ENCODE results near the gene CFAP45.
A peak's percentile ranks its signal among the peaks of the same experiment; 100 is the strongest.
"Not testable (repeated sequence)": the region's sequence is repeated elsewhere in the genome, so short reads cannot be mapped to it uniquely, and the experiment has no call there.

CFAP45 gene

DNA sequence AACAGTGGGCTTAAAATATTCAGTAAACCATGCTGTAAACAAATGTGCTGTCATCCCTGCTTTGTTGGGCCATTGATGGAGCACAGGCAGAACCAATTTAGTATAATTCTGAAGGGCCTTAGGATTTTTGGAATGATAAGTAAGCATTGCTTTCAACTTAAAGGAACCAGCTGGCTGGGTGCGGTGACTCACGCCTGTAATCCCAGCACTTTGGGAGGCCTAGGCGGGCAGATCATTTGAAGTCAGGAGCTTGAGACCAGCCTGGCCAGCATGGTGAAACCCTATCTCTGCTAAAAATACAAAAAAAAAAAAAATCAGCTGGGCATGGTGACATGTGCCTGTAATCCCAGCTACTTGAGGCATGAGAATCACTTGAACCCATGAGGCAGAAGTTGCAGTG is 4.1 kb upstream of the CFAP45 start:
- DNase-seq: not testable (repeated sequence)

DNA sequence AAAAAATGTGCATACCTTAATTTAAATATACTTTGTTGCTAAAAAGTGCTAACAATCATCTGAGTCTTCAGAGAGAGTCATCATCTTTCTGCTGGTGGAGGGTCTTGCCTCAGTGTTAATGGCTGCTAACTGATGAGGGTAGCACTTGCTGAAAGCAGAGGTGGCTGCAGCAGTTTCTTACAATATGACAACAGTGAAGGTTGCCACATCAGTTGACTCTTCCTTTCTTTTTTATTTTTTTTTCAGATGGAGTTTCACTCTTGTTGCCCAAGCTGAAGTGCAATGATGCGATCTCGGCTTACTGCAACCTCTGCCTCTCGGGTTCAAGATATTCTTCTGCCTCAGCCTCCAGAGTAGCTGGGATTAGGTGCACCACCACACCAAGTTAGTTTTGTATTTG is 2.6 kb upstream of the CFAP45 start:
- no peak for DNase-seq

DNA sequence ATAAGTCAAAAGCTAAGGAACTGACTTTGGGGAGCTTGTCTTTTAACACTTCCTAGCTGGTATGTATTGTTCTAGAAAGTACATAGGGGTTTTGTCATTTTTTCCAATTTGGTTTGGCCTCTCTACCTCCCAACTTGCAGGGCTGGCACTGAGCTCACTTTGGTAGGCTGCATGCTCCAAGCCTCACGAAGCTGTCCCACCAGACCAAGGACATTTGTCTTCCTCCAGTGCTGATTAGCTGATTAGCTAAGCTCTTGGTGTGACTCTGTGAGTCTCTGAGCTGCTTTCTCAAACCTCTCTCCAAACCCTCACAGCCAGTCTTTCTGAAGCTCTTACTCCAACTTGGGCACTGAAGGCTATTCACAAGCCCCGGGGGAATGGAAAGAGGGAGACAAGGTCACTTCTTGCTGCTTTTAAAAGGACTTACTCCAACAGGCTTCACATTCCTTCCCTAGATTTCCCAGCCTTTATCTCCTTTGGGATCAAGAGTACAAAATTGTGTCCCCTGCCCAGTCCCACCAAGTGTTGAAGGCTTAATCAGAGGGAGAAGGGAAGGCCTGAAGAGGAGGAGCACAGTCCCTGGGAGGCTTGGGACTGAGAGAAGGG is 893 bp upstream of the CFAP45 start:
- DNase-seq: no peak

DNA sequence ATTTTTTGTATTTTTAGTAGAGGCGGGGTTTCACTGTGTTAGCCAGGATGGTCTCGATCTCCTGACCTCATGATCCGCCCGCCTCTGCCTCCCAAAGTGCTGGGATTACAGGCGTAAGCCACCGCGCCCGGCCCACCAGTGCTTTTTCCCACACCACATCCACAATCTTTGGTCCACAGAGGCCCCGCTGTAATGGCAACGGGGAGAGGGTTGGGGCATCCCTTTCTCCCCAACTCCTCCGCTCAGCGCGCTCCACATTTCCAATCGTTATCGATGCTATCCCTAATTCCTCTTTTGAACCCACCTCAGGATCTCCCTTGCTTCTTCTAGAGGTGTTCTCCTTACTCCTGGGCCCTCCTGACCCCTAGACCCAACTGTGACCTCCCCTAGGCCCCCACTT is 331 bp downstream of the CFAP45 start:
- DNase-seq: not testable (repeated sequence)

DNA sequence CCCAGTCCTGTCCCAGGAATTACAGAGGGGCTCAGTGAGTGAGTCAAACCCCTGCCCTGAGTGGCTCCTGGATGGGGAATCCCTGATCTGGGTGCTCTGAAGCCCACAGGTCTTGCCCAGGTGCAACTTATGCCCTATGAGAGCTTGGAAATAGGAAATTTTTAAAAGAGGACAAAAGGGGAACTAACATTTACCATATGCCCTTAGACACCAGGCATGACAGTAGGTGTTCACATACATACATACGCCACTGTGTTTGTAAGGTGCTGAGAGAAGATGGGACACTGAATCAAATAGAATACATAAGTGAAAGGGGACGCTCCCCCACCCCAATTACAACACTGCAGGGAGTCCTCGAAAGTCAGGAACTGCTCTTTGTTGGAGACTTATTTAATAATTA is 1.4 kb downstream of the CFAP45 start:
- DNase-seq: no peak

DNA sequence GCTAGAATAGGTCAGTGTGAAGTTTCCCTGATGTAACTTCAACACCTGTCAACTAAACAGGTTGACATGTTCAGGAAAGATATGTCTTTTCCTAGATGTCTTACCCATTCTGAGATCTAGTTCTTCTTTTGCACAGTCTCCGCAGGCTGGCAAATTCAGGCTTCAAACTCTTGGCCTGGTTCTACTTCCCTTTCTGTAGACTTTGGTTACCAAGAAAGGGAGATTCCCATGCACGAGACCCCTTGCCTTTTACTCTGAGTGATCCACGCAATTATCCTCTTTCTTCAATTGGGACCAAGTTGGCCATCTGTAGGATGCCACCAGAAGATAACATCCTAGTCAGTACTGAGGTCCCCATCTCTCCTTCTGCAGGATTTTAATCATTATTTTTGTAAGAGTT is 2.0 kb downstream of the CFAP45 start:
- DNase-seq: no peak

DNA sequence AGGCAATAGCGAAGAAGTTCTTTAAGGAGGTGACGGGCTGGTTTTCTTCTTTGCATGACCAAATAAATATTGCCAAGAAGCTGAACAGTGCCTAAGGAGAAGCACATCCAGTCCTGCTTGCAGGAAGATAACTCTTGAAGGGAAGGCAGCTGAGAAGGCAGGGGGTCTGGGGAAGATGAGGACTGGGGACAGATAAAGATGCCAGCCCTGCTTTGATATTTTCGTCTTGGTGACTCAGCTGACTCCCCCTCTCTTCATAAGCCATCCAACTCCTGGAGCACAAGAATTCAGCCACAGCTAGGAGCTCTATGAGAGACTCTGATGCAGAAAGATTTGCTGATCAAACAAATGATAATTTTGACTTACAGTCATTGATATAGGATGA is 3.4 kb downstream of the CFAP45 start:
- no peak for DNase-seq

DNA sequence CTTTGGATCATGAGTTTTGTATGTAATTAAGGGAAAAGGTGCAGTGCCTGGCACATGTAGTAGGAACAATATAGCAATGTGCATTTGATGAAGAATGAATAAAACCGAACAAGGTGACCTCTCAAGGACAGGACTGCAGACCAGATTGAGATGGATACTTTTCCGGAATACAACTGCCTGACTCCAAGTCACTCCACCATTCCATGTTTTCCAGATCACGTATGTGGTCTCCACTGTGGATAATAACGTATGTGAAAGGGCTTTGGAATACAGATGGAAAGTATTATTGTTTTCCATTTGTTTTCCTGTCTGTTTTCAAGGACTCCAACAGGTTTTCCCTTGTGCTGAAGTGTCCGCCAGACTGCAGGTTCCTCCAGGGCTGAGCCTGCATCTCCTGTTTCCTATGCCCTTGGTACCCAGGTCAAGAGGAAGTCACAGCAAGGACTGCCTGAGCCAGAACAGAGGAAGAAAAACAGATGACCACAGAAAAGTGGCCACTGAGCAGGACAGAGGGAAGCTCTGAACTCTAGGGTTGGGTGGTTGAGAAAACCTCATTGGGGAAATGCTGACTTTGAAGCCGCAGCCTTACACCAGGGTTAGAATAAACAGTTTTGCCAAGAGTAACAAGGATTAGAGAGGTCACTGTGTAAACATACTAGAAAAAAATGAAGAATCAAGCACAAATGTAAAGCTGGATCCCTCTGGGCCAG is 4.0 kb downstream of the CFAP45 start:
- no peak for DNase-seq

DNA sequence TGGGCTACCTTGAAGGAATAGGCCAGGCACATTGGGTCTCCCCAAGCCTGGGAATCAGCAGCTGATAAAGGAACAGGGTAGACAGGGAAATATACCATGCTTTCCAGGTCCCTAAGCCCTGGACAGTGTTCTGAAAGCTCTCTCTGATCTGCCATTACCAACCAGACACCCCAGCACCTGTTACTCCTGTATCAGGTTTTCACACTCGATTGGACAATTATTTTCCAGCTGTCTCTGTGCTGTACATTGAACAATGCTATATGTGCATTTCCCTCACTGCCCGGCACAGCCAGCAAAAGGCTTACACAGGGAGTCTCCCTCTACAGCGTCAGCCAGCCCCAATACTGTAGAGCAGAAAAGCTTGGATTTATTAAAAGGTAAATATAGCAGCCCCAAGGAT is 4.7 kb downstream of the CFAP45 start:
- no peak for DNase-seq

DNA sequence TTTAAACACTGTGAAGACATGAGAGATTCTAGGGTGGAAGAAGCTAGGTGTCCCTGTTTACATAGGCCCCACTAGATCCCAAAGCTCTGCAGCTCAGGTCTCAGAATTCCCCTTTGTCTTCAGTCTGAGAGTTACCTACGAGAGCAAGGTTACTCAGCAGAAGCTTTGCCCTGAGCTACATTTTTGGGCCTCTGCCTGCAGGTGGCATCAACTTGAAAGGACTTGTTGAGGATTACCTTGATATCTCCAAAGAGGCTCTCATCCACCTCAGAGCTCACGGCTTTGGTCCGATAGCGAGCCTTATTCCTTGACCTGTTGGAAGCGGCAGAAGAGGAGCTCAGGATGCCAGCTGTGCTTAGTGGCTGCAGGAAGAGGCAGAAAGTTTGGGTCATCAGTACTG is 7.0 kb downstream of the CFAP45 start:
- DNase-seq: peak in 1 of 5 experiments; percentile 39

DNA sequence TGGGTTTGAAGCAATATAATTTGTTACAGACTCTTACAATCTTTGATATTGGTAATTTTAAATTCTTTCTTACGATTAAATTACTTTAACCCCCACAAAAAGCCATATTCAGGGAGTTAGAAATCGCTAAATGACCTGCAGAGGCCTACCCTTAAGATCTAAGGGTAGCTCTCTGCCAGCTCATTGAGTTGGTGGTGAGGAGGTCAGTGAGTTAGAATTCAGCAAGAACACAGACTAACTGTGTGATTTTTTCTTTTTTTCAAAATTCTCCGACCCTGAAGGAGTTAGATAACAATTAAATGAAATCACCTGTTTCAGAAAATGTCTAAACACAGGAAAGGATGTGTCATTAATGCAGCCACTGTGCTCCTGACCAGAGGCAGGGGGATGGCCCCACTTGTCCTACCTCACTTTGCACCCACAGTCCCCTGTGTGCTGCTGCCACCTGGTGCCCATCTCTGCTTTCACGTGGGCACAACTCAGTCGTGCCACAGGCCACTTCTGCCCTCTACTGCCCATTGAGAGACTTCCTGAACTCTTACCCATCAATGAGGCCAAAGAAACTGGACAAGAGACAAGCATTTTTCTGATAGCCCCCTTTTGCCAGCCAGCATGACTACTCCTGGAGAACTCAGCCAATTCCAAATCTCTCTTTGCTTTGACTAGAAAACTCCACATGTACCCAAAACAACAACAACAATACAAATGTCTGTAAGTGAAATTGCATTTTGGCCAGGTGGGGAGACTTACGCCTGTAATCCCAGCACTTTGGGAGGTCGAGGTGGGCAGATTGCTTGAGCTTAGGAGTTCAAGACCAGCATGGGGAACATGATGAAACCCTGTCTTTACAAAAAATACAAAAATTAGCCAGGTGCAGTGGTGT is 8.4 kb downstream of the CFAP45 start:
- DNase-seq: peak; percentile 35 to 70 (median 56)

DNA sequence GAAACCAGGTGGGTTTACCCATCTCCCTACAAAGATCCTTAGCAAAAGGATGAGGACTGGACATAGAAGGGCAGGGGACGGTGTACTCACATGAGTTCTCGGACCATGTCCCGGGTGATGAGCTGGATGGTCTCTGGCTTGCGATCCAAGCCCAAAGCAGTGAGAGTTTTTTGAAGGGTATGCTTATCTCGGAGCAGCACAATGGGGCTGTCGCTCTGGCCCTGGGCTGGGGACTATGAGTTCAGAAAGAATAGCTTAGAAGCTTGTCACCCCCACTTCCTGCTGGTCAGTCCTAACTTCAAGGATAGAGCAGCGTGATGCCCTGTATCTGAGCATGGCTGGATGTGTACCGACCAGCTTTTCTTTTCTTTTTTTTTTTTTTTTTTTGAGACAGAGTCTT is 9.6 kb downstream of the CFAP45 start:
- no peak for DNase-seq

DNA sequence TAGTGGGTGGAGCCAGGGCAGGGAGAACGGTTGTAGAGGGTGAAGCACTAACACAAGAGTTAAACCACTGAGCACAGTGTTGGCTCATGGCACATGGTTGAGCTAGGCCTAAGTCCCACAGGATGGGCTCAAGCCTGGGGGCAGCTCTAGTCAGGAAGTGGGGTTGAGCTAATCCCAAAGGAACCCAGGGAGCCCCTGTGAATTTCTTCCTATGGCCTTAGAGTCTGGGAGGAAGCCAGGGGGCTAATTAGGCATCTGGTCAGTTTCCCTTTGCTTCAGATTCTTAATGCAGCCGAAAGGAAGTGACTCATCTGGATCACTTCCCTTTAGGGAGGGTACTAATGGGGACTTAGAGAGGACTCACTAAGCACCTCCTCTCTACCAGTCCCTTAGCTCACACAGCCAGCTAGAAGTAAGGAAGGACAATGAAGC is 10.1 kb downstream of the CFAP45 start:
- DNase-seq: peak in 1 of 5 experiments; percentile 17

DNA sequence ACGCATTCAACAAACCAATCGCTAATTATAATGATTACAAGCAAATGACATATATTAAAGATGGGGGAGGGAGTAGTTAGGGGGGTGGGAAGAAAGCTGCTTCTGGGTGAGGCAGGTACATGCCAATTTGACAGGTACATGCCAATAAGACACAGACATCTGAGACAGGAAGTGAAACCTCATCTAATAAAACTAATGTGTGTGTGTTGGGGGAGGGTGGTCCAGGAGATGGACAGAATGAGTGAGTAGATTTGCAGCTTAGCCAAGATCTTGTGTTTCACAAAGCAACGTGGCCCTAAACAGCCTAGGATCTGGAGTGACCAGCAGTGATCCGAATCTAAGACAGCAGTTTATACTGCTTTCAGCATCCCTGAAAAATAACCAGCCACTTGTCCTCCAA is 10.8 kb downstream of the CFAP45 start:
- DNase-seq: no peak

DNA sequence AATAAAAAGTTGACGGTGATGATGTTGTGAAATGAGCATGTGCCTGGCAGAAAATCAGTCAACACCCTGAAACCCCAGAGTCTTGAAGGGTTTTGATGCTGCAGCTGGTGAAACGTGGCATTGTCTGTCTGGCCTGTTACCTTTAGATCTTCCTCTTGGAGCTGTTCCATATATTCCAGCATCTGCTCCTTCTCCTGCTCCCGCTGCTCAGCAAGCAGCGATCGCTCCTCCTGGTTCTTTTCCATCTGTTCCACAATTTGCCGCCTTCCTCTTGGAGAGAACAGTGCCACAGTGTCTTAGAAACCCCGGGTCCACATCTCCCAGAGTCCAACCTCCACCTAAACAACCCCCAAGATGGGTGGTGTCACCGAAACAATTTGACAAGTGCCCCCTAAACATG is 15.7 kb downstream of the CFAP45 start:
- no peak for DNase-seq

DNA sequence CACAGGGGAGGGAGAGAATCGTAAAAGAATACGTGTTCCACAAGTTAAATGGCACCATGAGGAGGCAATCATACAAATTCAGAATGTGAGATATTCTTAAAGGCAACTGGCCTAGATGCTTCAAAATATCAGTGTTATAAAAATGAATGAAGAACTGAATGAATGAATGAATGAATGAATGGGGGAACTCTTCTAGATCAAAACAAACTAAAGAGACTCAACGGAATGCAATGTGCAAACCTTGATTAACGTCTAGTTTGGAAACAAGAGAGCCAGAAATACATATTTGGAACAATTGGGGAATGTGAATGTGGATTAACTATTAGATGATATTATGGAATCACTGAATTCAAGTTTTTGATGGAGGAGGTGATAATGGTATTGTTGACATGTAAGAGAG is 16.8 kb downstream of the CFAP45 start:
- no peak for DNase-seq

DNA sequence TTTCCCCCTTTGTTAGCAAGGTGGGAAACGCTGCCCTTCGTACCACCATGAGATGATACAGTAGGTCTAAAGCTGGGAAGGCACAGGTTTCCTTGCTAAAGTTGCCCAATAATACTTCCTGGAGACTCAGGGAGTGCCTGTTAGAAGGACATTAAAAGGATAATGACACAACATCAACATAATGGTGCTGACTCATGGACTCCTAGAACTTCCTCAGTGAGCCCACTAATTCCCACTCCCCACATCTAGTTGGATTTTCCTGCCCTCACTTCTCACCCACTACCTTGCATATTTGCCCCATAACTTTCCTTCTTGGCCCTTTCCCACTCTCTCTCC is 17.5 kb downstream of the CFAP45 start:
- DNase-seq: no peak

DNA sequence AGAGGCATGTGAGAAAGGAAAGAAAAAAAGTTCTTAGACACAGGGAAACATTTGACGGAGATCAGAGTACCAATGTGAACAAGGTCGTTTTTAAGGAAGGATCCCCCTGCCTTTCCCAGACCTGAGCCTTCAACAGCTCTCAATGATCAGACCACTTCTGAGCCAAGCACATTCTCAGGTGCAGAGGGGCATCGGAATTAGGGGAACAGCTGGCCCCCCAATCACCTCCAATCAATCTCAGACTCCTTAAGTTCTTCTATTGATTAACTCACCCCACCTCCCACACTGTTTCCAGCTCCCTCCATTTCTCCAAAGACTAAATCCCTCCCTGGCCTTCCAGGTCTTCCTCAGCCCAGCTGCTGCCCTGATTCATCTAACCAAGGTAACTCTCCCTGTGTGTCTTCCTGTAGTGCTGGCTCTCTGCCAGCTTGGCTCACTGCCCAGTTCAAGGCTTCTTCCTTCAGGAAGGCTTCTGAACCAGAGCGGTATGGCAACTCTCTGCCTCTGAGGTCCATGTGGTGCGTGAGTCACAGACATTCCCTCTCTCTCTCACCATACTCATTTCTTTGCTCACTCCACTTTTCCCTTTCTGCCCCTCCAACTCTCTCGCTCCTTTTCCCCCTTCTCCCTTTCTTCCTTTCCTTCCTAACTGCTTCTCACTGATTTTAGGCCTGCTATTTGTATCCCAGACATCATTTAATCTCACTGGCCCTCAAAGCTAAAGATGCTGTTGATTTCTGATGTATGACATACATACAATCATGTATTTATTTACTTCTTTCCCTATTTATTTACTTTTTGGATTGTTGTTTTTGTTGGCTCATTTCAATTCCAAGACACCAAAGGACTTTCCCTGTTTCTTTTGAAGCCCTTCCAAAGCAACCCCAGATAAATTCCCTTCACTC is 18.1 kb downstream of the CFAP45 start:
- no peak for DNase-seq

DNA sequence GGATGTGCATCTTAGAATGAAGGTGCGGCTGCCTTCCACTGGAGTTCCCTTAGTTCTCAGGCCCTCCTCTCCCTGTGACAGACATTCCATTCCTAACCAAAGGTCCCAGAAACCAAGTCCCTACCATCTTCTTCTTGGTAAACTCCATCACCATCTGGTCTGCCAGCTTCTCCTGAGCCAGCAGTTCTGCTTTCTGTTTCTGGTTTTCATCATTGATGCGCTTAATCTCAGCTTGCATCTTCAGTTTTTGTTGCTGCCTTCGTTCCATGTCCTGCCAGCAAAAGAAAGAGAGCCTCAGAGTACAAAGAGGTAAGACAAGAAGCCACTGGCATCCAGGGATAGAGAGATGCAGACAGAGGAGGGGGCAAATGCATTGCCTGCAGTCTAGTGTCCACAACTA is 19.5 kb downstream of the CFAP45 start:
- DNase-seq: no peak

DNA sequence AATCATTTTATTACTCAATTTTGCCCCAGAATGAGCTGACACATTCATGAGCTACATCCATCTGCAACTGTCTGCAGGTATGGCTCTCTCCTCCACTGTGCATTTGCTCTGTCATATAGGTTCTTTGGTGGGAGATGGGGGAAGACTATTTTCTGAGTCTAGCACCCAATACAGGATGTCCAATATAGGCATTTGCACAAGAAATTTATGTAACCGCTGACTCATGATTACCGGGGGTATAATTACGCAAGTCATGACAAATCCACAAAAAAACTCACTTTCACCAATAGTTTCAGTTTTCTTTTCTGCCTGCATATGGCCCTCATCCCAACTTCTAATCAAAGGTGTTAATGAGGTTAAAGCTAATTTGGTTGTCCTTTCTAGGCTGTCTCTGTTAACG is 20.0 kb downstream of the CFAP45 start:
- DNase-seq: no peak

DNA sequence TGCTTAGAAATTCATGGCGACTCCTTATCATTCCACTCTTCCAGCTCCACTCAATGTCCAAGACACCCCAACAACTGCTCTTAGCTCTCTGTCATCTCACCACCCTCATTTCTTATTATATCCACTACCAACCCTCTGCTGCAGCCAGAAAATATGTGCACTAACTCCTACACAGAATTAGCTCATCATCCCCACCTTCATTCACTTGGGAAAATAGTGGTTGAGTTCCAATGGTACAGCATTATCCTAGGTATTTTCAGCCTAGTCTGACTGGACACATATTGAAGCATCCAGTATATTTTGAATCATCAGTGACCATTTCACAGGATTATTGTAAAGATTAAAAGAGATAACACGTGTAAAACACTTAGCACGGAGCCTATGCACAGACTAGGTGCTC is 20.8 kb downstream of the CFAP45 start:
- no peak for DNase-seq

DNA sequence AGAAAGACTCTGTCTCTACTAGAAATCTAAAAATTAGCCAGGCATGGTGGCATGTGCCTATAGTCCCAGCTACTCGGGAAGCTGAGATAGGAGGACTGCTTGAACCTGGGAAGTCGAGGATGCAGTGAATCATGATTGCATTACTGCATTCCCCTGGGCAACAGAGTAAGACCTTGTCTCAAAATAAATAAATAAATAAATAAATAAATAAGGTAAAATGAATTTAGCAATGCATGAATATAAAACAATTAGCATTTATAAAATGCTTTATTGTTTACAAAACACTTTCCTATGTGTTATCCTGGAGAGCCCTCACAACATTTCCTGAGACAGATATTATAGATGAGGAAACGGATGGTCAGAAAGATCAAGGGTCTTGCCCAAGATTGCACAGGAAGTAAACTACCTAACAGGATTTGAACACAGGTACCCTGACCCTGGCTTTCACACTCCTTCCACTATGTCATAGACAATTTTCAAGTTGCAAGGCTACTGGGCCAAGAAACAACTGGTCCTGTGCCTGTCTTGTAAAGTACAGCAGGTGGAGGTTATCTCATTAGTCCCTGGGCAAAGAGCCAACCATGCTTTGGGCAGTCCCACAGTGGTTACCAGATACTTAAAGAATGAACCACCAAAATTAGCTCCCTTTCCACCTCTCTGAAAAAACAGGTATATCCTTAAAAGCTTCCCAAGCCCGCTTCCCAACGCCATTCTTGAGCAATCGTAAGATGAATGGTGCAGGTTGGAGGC is 22.1 kb downstream of the CFAP45 start:
- DNase-seq: no peak

Measured in T-helper 2 cell (primary cell).